AML-193 (cell line): ENCODE measurements around the gene LYRM7.
"Not testable (repeated sequence)": the region's sequence is repeated elsewhere in the genome, so short reads cannot be mapped to it uniquely, and the experiment has no call there.

Source experiments
- DNase-seq, 2 experiments: peaks; one replicate each; lab custom pipeline; 2025; lab: John Stamatoyannopoulos, UW

Gene LYRM7

DNA sequence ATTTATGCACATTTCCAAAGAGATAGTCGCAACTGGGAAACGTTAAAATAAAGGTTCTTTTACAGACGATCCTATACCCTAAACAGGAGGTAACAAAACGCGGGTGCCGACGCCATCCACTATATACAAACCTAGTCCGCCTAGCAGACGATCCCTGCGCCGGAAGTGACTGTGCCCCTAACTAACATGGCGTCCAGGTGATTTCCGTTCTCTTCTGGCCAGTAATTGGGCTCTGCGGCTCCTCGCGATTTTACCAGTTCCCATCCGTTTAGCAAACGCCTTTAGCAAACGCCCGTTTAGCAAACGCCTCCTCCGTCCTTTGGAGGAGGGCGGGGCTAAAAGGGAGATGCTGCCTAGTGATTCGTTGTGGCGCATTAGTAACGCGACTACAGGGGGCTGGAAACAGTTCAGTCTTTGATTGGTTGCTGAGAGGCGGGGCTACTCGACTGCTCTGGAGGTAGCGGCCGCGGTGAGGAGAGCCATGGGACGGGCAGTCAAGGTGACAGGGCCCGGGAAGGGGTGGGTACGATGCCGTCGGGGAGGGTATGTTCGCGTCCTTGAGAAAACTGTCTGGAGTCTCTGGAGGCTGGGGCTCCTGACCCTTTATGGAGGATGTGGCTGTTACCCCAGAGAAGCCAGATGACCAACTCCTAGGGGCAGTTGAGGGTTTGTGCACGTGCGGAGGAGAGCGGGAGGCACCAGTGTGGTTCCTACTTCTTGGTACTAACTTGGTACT, at the start of gene LYRM7:
Gene LYRM7, plus strand, starts transcription at position 405 of the 736 bp plus-strand sequence. Its CDS starts 77 bp downstream, at position 482.
- DNase-seq = peak; percentile 98 to 99

DNA sequence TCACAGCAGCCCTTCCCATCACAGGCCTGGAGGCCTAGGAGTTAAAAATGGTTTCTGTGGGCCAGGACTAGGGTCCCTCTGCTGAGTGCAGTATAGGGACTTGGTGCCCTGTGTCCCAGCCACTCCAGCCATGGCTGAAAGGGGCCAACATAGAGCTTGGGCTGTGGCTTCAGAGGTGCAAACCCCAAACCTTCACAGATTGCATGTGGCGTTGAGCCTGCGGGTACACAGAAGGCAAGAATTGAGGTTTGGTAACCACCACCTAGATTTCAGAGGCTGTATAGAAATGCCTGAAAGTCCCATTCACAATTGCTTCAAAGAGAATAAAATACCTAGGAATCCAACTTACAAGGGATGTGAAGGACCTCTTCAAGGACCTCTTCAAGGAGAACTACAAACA, 43.5 kb upstream of the LYRM7 start:
- not testable (repeated sequence) for DNase-seq

DNA sequence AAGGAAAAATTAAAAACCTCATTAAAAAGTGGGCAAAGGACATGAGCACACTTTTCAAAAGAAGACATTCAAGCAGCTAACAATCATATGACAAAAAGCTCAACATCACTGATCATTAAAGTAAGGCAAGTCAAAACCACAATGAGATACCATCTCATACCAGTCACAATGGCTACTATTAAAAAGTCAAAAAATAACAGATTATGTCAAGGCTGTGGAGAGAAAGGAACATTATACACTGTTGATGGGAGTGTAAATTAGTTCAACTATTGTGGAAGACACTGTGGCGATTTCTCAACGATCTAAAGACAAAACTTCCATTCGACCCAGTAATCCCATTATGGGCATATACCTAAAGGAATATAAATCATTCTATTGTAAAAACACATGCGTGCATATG, 41.4 kb upstream of the LYRM7 start:
- DNase-seq = no peak

DNA sequence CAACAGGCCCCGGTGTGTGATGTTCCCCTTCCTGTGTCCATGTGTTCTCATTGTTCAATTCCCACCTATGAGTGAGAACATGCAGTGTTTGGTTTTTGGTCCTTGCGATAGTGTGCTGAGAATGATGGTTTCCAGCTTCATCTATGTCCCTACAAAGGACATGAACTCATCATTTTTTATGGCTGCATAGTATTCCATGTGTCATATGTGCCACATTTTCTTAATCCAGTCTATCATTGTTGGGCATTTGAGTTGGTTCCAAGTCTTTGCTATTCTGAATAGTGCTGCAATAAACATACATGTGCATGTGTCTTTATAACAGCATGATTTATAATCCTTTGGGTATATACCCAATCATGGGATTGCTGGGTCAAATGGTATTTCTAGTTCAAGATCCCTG, 37.7 kb upstream of the LYRM7 start:
- DNase-seq = not testable (repeated sequence)

DNA sequence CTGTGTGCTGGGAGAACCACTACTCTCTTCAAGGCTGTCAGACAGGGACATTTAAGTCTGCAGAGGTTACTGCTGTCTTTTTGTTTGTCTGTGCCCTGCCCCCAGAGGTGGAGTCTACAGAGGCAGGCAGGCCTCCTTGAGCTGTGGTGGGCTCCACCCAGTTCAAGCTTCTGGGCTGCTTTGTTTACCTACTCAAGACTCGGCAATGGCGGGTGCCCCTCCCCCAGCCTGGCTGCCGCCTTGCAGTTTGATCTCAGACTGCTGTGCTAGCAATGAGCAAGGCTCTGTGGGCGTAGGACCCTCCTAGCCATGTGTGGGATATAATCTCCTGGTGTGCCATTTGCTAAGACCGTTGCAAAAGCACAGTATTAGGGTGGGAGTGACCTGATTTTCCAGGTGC, 32.3 kb upstream of the LYRM7 start:
- not testable (repeated sequence) for DNase-seq

- DNase-seq = no peak
Measured at GRCh38 chr5:131139321-131139720, 31.4 kb upstream of the LYRM7 start.

GRCh38 chr5:131142970-131143617, 27.6 kb upstream of the LYRM7 start:
- no peak for DNase-seq

DNA sequence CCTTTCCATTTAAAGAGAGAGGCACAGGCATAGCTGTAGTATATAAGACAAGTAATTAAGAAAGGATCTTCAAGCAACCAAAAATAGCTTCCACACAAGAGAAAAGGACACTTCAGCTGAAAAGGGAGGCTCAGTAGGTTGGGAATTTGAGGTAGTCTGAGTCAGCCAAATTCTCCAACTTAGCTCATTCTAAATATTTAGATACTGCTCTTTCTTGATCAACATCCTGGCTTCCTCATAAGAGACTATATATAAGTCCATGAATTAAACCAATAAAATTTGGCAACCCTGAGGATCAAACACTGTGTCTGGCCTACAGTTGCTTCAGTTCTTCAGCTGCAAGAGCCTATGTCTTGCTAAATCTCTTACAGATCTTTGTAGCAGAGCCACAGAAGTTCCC, 23.5 kb upstream of the LYRM7 start:
- no peak for DNase-seq

GRCh38 chr5:131148835-131149234, 21.9 kb upstream of the LYRM7 start:
- DNase-seq = no peak

- DNase-seq = no peak
Measured at GRCh38 chr5:131150408-131150807, 20.3 kb upstream of the LYRM7 start.

DNA sequence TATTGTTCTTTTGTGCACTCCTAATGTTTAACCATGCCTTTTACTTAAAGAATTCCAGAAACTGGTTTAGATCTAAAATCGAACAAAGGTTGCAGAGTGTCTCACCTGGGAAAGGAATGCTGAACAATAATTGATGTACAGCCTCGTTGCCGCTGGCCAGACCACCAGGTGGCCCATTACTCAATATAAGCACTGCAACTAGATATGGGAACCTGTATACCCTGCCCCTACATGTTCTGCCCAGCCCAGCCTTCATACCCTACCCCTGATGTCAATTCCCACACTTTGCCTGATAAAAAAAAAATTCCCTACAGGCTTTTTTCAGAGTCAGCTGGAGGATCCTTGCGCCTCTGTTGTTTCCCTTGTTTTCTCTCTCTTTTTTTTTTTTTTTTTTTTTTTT, 19.5 kb upstream of the LYRM7 start:
- no peak for DNase-seq

GRCh38 chr5:131156385-131156784, 14.4 kb upstream of the LYRM7 start:
- no peak for DNase-seq

- DNase-seq = no peak
Measured at GRCh38 chr5:131156957-131157356, 13.8 kb upstream of the LYRM7 start.

- DNase-seq = no peak
Measured at GRCh38 chr5:131160134-131160533, 10.6 kb upstream of the LYRM7 start.

GRCh38 chr5:131163276-131164119, 7.2 kb upstream of the LYRM7 start:
- peak; percentile 30 to 36 for DNase-seq

DNA sequence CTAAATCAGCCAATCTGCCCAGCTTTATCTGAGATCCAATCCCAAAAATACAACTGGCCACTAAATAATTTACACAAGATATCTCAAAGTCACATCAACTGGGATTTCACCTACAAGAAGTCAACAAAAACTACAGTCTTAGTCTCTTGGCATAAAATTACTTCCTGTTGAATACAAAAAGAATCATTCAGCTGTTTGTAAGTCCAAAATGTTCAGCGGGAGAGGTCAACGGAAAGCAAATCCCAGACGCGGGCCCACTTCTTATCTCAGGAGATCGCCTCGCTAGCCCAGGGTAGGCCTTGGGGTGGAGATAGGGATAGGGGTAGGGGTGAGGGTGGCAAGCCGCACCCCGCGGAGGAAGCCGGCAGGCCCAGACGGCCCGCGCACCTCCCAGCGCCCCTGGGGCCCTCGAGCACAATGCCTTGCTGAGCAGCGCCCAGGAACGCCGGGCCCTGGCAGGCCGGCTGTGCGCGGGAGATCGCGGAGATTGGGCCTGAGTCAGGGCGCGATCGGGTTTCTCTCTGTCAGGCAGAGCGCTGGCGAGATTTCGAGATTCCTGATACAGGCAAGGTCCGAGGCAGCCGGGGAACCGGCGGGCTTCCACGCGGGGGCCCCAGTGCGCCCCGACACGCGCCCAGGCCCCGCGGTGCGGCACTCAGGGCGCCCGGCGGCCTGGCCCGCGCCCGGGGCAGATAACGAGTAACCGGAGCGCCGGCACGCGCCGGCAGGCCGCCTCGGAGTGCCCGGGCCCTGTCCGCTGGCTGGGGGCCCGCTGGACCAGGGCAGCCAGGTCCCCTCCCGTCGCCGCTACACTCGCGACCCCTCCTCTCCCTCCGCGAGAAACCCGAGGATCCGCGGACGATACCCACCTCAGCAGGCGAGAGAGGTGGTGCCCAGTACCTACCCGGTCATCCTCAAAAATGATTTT, 6.3 kb upstream of the LYRM7 start:
- DNase-seq = peak; percentile 54 to 73

GRCh38 chr5:131165119-131165727, 5.5 kb upstream of the LYRM7 start, which contains the start of gene HINT1:
TSS of gene HINT1 (minus strand) at chr5:131165256. CDS start at chr5:131165205, 51 bp downstream.
- DNase-seq = peak; percentile 84 to 85

- DNase-seq = no peak
Measured at GRCh38 chr5:131167615-131168014, 3.1 kb upstream of the LYRM7 start.

DNA sequence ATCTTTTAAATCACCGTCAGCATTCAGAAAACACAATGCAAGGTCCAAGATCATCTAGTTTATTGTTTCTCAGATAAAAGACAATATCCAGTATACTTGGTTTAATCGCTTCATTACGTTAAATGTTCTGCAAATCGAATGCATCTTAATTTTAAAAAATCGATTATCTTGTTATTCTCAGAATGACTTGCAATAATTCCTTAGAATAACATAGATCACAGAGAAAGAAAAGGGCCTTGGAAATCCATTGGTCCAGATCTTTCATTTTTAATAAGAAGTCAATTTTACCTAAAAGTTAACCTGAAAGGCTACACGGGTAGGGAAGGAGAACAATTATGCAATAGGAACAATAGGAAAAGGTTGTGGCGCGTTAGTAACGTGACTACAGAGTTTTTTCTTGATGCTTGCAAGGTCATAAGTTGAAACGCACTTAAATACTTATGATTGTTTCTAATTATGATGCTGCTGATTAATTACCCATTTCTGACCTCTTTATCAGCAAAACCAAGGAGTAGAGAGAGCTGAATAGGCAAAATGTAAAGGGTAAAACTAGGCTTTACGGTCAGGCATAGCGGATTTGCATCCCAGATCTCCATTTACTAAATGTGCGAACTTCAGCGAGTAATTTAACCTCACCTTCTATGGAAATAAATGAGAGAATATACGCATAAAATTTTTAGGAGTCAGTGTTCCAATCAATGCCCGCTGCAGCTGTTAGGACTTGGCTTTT, 769 bp upstream of the LYRM7 start:
- DNase-seq = peak in 1 of 2 experiments; percentile 37

GRCh38 chr5:131171276-131171810, 599 bp downstream of the LYRM7 start:
- DNase-seq = no peak
